ENCODE results near the gene SEMA3C.
A peak's percentile ranks its signal among the peaks of the same experiment; 100 is the strongest.

SEMA3C gene

GRCh38 chr7:80774843-80775242 lies 144.0 kb downstream of the SEMA3C start:
- DNase-seq, result no peak

- DNase-seq, result no peak
Observed at GRCh38 chr7:80773787-80774508, 144.9 kb downstream of the SEMA3C start.

- no peak for DNase-seq
Observed at GRCh38 chr7:80772347-80772993, 146.4 kb downstream of the SEMA3C start.

- peak; percentile 45 for DNase-seq
Observed at GRCh38 chr7:80771523-80771922, 147.3 kb downstream of the SEMA3C start.

GRCh38 chr7:80770675-80771081 lies 148.2 kb downstream of the SEMA3C start:
- no peak for DNase-seq

GRCh38 chr7:80770061-80770460 lies 148.8 kb downstream of the SEMA3C start:
- DNase-seq, result no peak

GRCh38 chr7:80768756-80769155 lies 150.1 kb downstream of the SEMA3C start:
- no peak for DNase-seq

GRCh38 chr7:80767654-80768053 lies 151.2 kb downstream of the SEMA3C start:
- DNase-seq, result no peak

- DNase-seq, result no peak
Observed at GRCh38 chr7:80766724-80767123, 152.1 kb downstream of the SEMA3C start.

- DNase-seq, result no peak
Observed at GRCh38 chr7:80764132-80764531, 154.7 kb downstream of the SEMA3C start.

- no peak for DNase-seq
Observed at GRCh38 chr7:80763704-80764103, 155.1 kb downstream of the SEMA3C start.

GRCh38 chr7:80763289-80763688 lies 155.6 kb downstream of the SEMA3C start:
- DNase-seq, result no peak

- DNase-seq, result no peak
Observed at GRCh38 chr7:80760292-80760691, 158.6 kb downstream of the SEMA3C start.

GRCh38 chr7:80752954-80753690 lies 165.7 kb downstream of the SEMA3C start:
- DNase-seq, result no peak

GRCh38 chr7:80749270-80749669 lies 169.6 kb downstream of the SEMA3C start:
- DNase-seq, result no peak

GRCh38 chr7:80748363-80749042 lies 170.3 kb downstream of the SEMA3C start:
- no peak for DNase-seq

GRCh38 chr7:80740778-80741545 lies 177.9 kb downstream of the SEMA3C start:
- DNase-seq, result no peak

GRCh38 chr7:80736371-80737125 lies 182.3 kb downstream of the SEMA3C start:
- DNase-seq, result no peak

GRCh38 chr7:80735330-80735729 lies 183.5 kb downstream of the SEMA3C start:
- DNase-seq, result no peak

GRCh38 chr7:80734011-80734410 lies 184.8 kb downstream of the SEMA3C start:
- DNase-seq, result no peak

- DNase-seq, result no peak
Observed at GRCh38 chr7:80733333-80733915, 185.4 kb downstream of the SEMA3C start.

All from right forelimb (tissue), 1 donor.